Activated CD4-positive, alpha-beta T cell treated with anti-CD3 and anti-CD28 coated beads, Interleukin-10, Interleukin-2, amounts not matched to agents 100 ng/mL and 50 ng/mL, durations not matched to agents 16 hours and 8 hours (primary cell): ENCODE results near the gene TPCN2.

ENCODE experiments used
- DNase-seq: peaks from one replicate; pipeline ENCODE4 v3.0.0-alpha.2; 2020

The TPCN2 gene

DNA sequence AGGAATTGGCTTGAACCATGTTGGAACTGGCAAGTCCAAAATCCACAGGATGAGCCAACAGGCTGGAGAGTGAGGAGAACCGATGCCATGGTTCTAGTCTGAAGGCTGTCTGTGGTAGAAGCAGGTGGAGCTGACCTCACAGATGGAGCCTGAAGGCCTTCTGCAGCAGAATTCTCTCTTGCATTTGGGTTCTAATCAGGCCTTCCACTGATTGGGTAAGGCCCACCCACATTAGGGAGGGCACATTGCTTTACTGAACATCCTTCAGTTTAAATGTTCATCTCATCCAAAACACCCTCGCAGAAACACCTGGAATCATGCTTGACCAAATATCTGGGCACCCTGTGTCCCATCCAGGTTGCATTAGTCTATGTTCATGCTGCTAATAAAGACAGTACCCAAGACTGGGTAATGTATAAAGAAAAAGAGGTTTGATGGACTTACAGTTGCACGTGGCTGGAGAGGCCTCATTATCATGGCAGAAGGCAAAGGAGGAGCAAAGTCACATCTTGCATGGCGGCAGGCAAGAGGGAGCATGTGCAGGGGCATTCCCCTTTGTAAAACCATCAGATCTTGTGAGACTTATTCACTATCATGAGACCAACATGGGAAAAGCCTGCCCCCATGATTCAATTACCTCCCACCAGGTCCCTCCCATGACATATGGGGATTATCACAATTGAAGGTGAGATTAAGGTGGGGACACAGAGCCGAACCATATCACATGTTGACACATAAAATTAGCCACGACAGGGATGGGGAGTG is 122.9 kb downstream of the TPCN2 start:
- DNase-seq, result no peak

GRCh38 chr11:69172674-69173073 is 123.9 kb downstream of the TPCN2 start:
- DNase-seq, result peak; percentile 11

DNA sequence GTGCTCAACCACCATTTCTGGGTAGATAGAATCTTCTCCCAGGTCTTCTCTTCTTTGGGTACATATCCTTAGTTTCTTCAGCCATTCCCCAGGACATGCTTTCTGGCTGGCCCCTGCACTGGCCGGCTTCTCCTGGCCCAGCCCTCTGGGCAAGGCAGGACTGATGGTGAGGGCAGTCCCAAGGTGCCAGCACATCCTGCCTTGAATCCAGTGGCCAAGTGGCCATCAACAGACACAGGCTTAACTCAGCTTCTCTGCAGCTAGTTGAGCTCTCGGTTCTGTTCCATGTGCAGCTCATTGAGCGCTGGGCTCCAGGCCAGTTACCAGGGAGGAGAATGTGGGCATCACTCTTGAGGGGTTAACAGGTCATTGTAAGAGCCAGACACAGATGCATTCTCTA is 124.6 kb downstream of the TPCN2 start:
- DNase-seq, result no peak

DNA sequence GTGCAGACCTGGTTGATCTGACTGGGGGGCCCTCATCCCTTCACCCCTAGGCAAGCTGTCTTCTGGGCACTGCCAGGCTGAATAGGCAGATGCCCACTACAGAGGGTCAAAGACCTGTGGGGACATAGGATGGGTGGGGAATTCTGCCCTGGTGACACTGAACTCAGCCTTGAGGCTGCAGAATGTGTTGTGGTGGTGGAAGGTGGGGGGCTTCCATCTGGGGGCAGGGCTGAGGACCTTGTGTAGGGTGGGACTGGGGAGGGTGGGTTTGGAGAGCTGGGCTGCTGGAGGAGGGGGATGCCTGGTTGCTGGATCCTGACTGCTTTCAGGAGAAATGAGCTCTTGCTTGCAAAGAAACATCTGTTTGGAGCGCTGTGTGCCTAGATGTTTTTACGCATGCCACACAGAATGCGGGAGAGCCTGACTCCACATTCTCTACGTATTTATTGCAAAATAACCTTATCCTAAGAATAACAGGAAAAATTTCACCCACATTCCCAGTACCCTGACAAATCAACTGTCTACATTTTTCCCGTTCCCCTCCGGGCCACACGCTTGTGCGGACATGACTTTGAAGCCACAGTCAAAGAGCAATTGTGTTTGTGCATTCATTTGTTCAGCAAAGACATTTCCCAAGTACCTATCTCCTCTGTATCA is 125.3 kb downstream of the TPCN2 start:
- no peak for DNase-seq

DNA sequence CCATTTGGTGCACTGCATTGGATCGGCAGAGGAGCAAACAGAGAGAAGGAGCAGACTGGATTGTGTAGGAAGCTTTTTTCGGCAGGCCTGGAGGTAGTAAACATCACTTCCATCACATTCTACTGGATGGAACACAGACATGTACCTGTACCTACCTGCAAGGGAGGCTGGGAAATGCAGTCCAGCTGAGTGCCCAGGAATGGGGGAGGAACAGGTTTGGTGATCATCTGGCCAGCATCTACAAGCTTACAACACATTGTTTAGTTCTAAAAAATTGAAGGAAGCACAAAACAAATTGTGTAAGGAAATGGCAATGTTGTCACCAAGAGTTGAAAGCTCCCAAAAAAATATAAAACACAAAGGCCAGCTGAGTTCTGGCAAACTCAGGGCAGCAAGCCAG is 126.1 kb downstream of the TPCN2 start:
- DNase-seq, result no peak

- DNase-seq, result no peak
Observed at GRCh38 chr11:69178819-69179482, 130.2 kb downstream of the TPCN2 start.

DNA sequence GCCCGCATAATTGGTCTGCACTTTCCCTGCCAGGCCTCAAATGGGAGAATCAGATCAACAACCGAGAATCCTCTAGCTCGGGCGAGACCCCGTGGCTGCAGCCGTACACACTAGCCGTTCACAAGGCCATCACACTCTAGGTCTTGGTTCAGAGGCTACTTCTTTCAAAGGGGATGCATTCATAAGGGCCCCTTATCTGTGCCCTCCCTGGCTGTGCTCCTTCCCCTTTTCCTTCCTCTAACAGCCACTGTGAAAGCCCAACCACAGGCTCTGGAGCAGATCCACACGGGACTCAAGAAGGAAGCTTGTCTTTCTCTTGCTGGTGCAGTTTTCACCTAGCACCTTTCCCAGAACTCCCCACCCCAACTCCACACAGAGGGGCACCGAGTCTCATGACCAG is 131.5 kb downstream of the TPCN2 start:
- no peak for DNase-seq

DNA sequence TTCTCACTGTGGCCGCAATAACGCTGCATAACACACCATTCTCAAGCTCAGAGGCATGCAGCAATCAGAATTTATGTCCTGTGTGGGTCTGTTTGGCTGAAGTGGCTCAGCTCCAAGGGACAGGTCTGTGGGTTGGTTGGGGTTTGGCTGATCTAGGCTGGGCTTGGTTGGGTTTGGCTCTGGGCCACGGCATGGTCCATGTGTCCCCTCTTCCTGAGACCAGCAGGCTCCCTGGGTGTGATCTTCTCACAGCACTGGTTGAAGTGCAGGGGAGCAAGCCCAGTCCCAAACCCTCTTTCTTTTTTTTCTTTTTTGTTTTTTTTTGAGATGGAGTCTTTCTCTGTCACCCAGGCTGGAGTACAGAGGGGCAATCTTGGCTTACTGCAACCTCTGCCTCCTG is 132.0 kb downstream of the TPCN2 start:
- no peak for DNase-seq

GRCh38 chr11:69183613-69184012 is 134.9 kb downstream of the TPCN2 start:
- no peak for DNase-seq
